Measurements from ENCODE around the gene CPA2.
A peak's percentile ranks its signal among the peaks of the same experiment; 100 is the strongest.

Gene CPA2

GRCh38 chr7:130278860-130279259 is 12.2 kb downstream of the CPA2 start:
- DNase-seq: peak in 1 of 56 donors; percentile 7

GRCh38 chr7:130279286-130279685 is 12.6 kb downstream of the CPA2 start:
- peak in 1 of 56 donors; percentile 9 for DNase-seq

- DNase-seq: no peak
Observed at GRCh38 chr7:130279906-130280305, 13.2 kb downstream of the CPA2 start.

- DNase-seq: no peak
Observed at GRCh38 chr7:130281260-130281659, 14.6 kb downstream of the CPA2 start.

- DNase-seq: no peak
Observed at GRCh38 chr7:130286881-130287280, 20.2 kb downstream of the CPA2 start.

GRCh38 chr7:130288168-130288567 is 21.5 kb downstream of the CPA2 start:
- no peak for DNase-seq

GRCh38 chr7:130288829-130289228 is 22.2 kb downstream of the CPA2 start:
- DNase-seq: no peak

- no peak for DNase-seq
Observed at GRCh38 chr7:130289478-130289877, 22.8 kb downstream of the CPA2 start.

GRCh38 chr7:130290745-130291144 is 24.1 kb downstream of the CPA2 start:
- no peak for DNase-seq

- DNase-seq: no peak
Observed at GRCh38 chr7:130292682-130293257, 26.1 kb downstream of the CPA2 start, which contains the start of gene CPA4. Gene CPA4, plus strand, starts transcription at chr7:130293161. Its CDS starts 20 bp downstream, at chr7:130293181.

GRCh38 chr7:130293521-130293920 is 26.9 kb downstream of the CPA2 start:
- no peak for DNase-seq

GRCh38 chr7:130294314-130294713 is 27.7 kb downstream of the CPA2 start:
- peak in 10 of 56 donors; percentile 5 to 48 (median 19) for DNase-seq

- no peak for DNase-seq
Observed at GRCh38 chr7:130296221-130296951, 29.7 kb downstream of the CPA2 start.

GRCh38 chr7:130297628-130298543 is 31.2 kb downstream of the CPA2 start:
- DNase-seq: peak in 1 of 56 donors; percentile 25

GRCh38 chr7:130298544-130299326 is 32.1 kb downstream of the CPA2 start:
- no peak for DNase-seq

GRCh38 chr7:130299866-130300265 is 33.2 kb downstream of the CPA2 start:
- DNase-seq: no peak

- DNase-seq: no peak
Observed at GRCh38 chr7:130301501-130302020, 34.9 kb downstream of the CPA2 start.

- no peak for DNase-seq
Observed at GRCh38 chr7:130302649-130303048, 36.0 kb downstream of the CPA2 start.

- DNase-seq: no peak
Observed at GRCh38 chr7:130303127-130303526, 36.5 kb downstream of the CPA2 start.

GRCh38 chr7:130303551-130303950 is 36.9 kb downstream of the CPA2 start:
- no peak for DNase-seq

- peak in 1 of 56 donors; percentile 3 for DNase-seq
Observed at GRCh38 chr7:130303982-130304381, 37.3 kb downstream of the CPA2 start.

All from amygdala (tissue), 56 donors.